Neural cell (in vitro differentiated cells): ENCODE results near the gene NPFFR1. TPM values are rescaled to one million over a fixed set of nuclear protein-coding genes. Genes with fewer than 3 reads are reported as not detected.
"Not testable (repeated sequence)": the region's sequence is repeated elsewhere in the genome, so short reads cannot be mapped to it uniquely, and the experiment has no call there.

ENCODE experiments used
- H2AFZ ChIP-seq: fragments of 200-600, 300-800 bp; sonication (generic), shearing (Covaris generic); 2 replicates; pipeline ENCODE4 v1.6.0; 2014; ENCODE audit warnings: low read depth, mild to moderate bottlenecking, antibody characterized with exemption, low read length, moderate library complexity
- H3F3A ChIP-seq: fragments of 200-600 bp; shearing (Covaris generic); 2 replicates; pipeline ENCODE4 v1.6.1; 2016; ENCODE audit warnings: mild to moderate bottlenecking, moderate library complexity, mixed read lengths, antibody characterized with exemption, low read length; ENCODE audit not compliant: insufficient read depth, poor library complexity, severe bottlenecking
- H3K27ac ChIP-seq: fragments of 200-600, 300-800 bp; sonication (generic), shearing (Covaris generic); 2 replicates; pipeline ENCODE4 v1.5.1; 2014; ENCODE audit warnings: mild to moderate bottlenecking, low read length, moderate library complexity
- H3K27me3 ChIP-seq: fragments of 300-800, 200-600 bp; sonication (generic), shearing (Covaris generic); 2 replicates; pipeline ENCODE4 v1.6.0; 2014; ENCODE audit warnings: mild to moderate bottlenecking, low read depth, low read length, moderate library complexity; ENCODE audit not compliant: insufficient read depth
- H3K36me3 ChIP-seq: fragments of 300-800, 200-600 bp; sonication (generic), shearing (Covaris generic); 2 replicates; pipeline ENCODE4 v1.5.1; 2014; ENCODE audit warnings: mild to moderate bottlenecking, antibody characterized with exemption, low read length, moderate library complexity; ENCODE audit not compliant: insufficient read depth
- H3K4me2 ChIP-seq: fragments of 300-800, 200-600 bp; sonication (generic), shearing (Covaris generic); 2 replicates; pipeline ENCODE4 v1.6.0; 2014; ENCODE audit warnings: mild to moderate bottlenecking, low read length
- H3K4me3 ChIP-seq: fragments of 300-800, 200-600 bp; sonication (generic), shearing (Covaris generic); 2 replicates; pipeline ENCODE4 v1.5.1; 2014; ENCODE audit warnings: mild to moderate bottlenecking, low read length, moderate library complexity
- H3K79me2 ChIP-seq: fragments of 200-600 bp; shearing (Covaris generic); replicated peaks from 2 replicates; pipeline ENCODE4 v1.6.0; 2014; ENCODE audit warnings: mild to moderate bottlenecking, low read length, moderate library complexity; ENCODE audit not compliant: insufficient read depth
- H3K9ac ChIP-seq: fragments of 300-800, 200-600 bp; sonication (generic), shearing (Covaris generic); 2 replicates; pipeline ENCODE4 v1.6.1; 2016; ENCODE audit warnings: mild to moderate bottlenecking, low read length, mixed read lengths
- H3K9me2 ChIP-seq: fragments of 200-600 bp; shearing (Covaris generic); 2 replicates; pipeline ENCODE4 v1.6.1; 2016; ENCODE audit warnings: mild to moderate bottlenecking, low read length, mixed read lengths; ENCODE audit not compliant: insufficient read depth
- H3K9me3 ChIP-seq: fragments of 200-600, 300-800 bp; sonication (generic), shearing (Covaris generic); 2 replicates; pipeline ENCODE4 v1.6.1; 2016; ENCODE audit warnings: mild to moderate bottlenecking, mixed run types, low read length, moderate library complexity, mixed read lengths
- H4K20me1 ChIP-seq: fragments of 200-600 bp; shearing (Covaris generic); 2 replicates; pipeline ENCODE4 v1.6.1; 2016; ENCODE audit warnings: mild to moderate bottlenecking, mixed run types; ENCODE audit not compliant: insufficient read depth
- CTCF ChIP-seq: fragments of 450-650 bp; IDR thresholded peaks from 2 replicates; pipeline ENCODE4 v1.5.1; 2014; ENCODE audit warnings: antibody characterized with exemption, mild to moderate bottlenecking, moderate library complexity; ENCODE audit not compliant: poor library complexity, severe bottlenecking
- EP300 ChIP-seq: fragments of 450-650 bp; conservative IDR thresholded peaks from 2 replicates; pipeline ENCODE4 v1.6.1; 2014; ENCODE audit warnings: antibody characterized with exemption, mild to moderate bottlenecking, moderate library complexity; ENCODE audit not compliant: poor library complexity, severe bottlenecking
- EZH2 ChIP-seq: fragments of 200-600, 300-800 bp; shearing (Covaris generic), sonication (generic); IDR thresholded peaks from 2 replicates; pipeline ENCODE4 v1.6.1; 2014; ENCODE audit warnings: antibody characterized with exemption, low read length, borderline replicate concordance, mild to moderate bottlenecking; ENCODE audit not compliant: insufficient read depth, poor library complexity, severe bottlenecking
- MXI1 ChIP-seq: fragments of 450-650 bp; conservative IDR thresholded peaks from 2 replicates; pipeline ENCODE4 v1.6.1; 2014; ENCODE audit warnings: antibody characterized with exemption, mild to moderate bottlenecking; ENCODE audit not compliant: poor library complexity, severe bottlenecking
- POLR2AphosphoS5 ChIP-seq: IDR thresholded peaks from 2 replicates; pipeline ENCODE4 v1.6.1; 2012
- RAD21 ChIP-seq: fragments of 450-650 bp; conservative IDR thresholded peaks from 2 replicates; pipeline ENCODE4 v1.6.1; 2014; ENCODE audit warnings: antibody characterized with exemption, mild to moderate bottlenecking, moderate library complexity
- REST ChIP-seq: IDR thresholded peaks from 2 replicates; pipeline ENCODE4 v1.6.1; 2012; ENCODE audit warnings: borderline replicate concordance
- SMC3 ChIP-seq: fragments of 450-650 bp; conservative IDR thresholded peaks from 2 replicates; pipeline ENCODE4 v1.6.1; 2014; ENCODE audit warnings: antibody characterized with exemption, mild to moderate bottlenecking, moderate library complexity; ENCODE audit not compliant: poor library complexity
- TAF1 ChIP-seq: IDR thresholded peaks from 2 replicates; pipeline ENCODE4 v1.6.1; 2012; ENCODE audit warnings: low read depth
- polyA plus RNA-seq: library from polyadenylated mRNA; depleted of rRNA; stranded (reverse); fragments of >200 nt; gene quantifications from 2 replicates; pipeline ENCODE4 v1.2.3, GENCODE V29; 2014

NPFFR1 gene
- polyA plus RNA-seq, 1 donor from 2014 or later: 0.07 TPM

DNA sequence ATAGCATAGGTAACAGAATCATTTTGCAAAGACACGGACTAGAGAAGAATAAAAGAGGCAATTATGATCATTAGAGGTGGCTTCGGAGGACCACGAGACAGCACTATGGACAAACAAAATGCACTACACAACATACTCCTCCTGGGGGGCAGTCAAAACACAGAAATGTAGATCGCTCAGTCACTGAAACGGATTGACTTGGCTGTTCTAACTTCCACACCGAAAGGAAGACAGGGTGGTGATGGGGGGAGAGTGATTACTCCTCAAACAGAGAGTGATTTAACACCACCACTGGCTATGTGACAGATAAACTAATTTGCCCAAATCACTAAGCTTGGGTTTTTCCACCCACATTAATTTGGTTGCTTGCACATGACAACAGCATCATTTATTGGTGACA is 36.4 kb downstream of the NPFFR1 start:
- Histone ChIP-seq H3K4me2 (no peak overlapping the region), H3K9me2 (no peaks in the 10 kb centered on the region), H3K79me2 (no peaks in the 10 kb centered on the region), H4K20me1 (no peaks in the 10 kb centered on the region), H2AFZ (no peak overlapping the region), H3K27ac (no peak overlapping the region), H3K9ac (no peak overlapping the region), H3K9me3 (no peaks in the 10 kb centered on the region), H3K4me3 (no peak overlapping the region), H3F3A (no peaks in the 10 kb centered on the region), H3K27me3 (no peaks in the 10 kb centered on the region), H3K36me3 (no peaks in the 10 kb centered on the region)
- TF ChIP-seq REST (no peak), SMC3 (no peak), RAD21 (no peak), MXI1 (no peak), CTCF (no peak), POLR2AphosphoS5 (no peak), EP300 (no peak), EZH2 (no peak), TAF1 (no peak)

- Histone ChIP-seq H2AFZ (no peak overlapping the region), H4K20me1 (no peaks in the 10 kb centered on the region), H3K9me3 (no peaks in the 10 kb centered on the region), H3K4me3 (no peak overlapping the region), H3K36me3 (no peaks in the 10 kb centered on the region), H3K9ac (no peak overlapping the region), H3K27me3 (no peaks in the 10 kb centered on the region), H3K27ac (no peak overlapping the region), H3F3A (no peaks in the 10 kb centered on the region), H3K4me2 (no peak overlapping the region), H3K9me2 (no peaks in the 10 kb centered on the region), H3K79me2 (no peaks in the 10 kb centered on the region)
- no peak for TF ChIP-seq EP300
- no peak for TF ChIP-seq CTCF
- no peak for TF ChIP-seq POLR2AphosphoS5
- TF ChIP-seq MXI1: no peak
- TF ChIP-seq EZH2: no peak
- TF ChIP-seq SMC3: no peak
- TF ChIP-seq TAF1: no peak
- TF ChIP-seq RAD21: no peak
- no peak for TF ChIP-seq REST
Measured at GRCh38 chr10:70241081-70241480, 42.7 kb downstream of the NPFFR1 start.

DNA sequence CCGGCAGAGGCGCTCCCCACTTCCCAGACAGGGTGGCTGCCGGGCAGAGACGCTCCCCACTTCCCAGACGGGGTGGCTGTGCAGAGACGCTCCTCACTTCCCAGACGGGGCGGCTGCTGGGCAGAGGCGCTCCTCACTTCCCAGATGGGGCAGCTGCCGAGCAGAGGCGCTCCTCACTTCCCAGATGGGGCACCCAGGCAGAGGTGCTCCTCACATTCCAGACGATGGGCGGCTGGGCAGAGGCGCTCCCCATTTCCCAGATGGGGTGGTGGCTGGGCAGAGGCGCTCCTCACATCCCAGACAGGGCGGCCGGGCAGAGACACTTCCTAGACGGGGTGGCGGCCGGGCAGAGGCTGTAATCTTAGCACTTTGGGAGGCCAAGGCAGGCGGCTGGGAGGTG is 43.8 kb downstream of the NPFFR1 start:
- not testable (repeated sequence) for H3F3A ChIP-seq, H3K9ac ChIP-seq, H3K36me3 ChIP-seq, H3K4me2 ChIP-seq, H4K20me1 ChIP-seq, H2AFZ ChIP-seq, H3K27ac ChIP-seq, H3K9me3 ChIP-seq, H3K27me3 ChIP-seq, H3K9me2 ChIP-seq, H3K79me2 ChIP-seq, H3K4me3 ChIP-seq
